ENCODE measurements around the gene SEMG1.

DNA sequence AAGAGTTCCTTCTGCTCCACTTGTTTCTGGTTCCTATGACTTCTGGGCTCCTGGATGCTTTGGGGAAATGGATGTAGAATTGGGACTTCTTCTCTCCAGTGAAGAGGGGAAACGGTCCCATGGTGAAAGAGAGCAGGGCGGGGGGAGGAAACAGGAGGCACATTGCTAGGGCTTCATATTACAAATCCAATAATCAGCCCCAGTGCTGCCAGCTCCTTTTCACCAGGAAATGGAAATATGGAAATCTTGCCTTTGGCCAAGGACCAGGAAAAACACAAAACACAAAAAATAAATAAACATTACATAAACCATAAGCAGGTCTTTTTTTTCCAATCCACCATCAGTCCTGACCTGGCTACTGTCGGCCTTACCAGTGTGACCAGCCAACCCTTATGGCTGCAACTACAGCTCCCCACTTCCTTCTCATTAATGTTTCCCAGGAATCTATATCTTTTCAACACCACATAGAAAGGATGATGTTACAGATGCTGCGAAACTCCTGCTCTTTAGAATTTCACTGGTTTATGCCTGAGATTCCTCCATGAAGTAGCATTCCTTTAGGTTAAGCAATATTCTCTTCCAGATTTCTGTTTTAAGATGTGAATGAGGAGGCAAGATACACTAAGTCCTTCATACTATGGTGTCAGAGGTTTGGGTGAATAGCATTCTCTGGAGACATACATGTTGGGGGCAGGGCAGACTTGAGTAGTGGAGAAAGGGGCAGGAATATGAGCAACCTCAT, 30.1 kb upstream of the SEMG1 start:
- no peak for TF ChIP-seq POLR2A (IDR thresholded peaks at IDR 0.05)
- TF ChIP-seq, protein P1, sequence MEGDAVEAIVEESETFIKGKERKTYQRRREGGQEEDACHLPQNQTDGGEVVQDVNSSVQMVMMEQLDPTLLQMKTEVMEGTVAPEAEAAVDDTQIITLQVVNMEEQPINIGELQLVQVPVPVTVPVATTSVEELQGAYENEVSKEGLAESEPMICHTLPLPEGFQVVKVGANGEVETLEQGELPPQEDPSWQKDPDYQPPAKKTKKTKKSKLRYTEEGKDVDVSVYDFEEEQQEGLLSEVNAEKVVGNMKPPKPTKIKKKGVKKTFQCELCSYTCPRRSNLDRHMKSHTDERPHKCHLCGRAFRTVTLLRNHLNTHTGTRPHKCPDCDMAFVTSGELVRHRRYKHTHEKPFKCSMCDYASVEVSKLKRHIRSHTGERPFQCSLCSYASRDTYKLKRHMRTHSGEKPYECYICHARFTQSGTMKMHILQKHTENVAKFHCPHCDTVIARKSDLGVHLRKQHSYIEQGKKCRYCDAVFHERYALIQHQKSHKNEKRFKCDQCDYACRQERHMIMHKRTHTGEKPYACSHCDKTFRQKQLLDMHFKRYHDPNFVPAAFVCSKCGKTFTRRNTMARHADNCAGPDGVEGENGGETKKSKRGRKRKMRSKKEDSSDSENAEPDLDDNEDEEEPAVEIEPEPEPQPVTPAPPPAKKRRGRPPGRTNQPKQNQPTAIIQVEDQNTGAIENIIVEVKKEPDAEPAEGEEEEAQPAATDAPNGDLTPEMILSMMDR (IDR thresholded peaks at IDR 0.05) = no peak

Data from Peyer's patch (tissue), 4 donors.